GM18526 (cell line): ENCODE results near the gene CECR2.

Source experiments
- POLR2A ChIP-seq: IDR thresholded peaks from 3 replicates; pipeline ENCODE4 v1.6.1; 2011; ENCODE audit not compliant: insufficient read length; ENCODE audit errors: extremely low read depth

CECR2 gene

DNA sequence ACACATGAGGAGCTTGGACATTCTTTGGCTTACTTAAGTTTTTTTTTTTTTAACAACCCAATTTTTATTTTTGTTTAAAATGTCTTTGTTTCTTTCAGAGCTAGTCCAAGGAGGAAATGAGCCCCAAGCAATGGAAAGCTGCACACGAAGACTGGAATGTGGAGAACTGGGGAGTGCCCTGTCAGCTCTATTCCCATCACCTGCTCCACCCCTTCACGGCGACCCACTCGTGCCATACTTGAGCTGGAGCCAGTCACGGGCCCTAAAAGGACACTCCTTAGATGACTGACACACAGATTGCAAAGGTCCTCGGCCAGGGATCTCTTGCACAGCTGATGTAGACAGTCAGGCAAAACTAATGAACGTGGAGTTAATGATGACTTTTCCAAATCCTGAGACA is 183.5 kb downstream of the CECR2 start:
- TF ChIP-seq POLR2A, result no peak

DNA sequence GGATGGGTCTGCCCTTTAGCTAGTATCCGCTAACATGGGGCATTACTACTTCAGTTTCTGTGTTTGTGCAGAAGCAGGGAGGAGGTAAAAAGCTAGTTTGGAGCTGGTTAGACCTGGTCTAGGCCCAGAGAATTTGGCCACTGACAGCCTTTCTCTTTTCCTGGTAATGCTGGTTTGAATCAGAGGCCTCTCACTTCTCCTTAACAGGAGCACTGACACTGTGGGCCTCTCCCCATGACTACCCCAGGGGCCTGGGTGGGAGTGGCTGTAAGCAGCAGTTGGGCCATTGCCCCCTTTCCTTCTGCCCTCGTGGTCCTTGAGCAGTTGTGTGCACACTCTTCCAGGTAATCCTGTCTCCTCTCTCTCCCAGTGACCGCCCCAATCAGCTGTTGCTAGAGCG is 185.6 kb downstream of the CECR2 start:
- no peak for TF ChIP-seq POLR2A

DNA sequence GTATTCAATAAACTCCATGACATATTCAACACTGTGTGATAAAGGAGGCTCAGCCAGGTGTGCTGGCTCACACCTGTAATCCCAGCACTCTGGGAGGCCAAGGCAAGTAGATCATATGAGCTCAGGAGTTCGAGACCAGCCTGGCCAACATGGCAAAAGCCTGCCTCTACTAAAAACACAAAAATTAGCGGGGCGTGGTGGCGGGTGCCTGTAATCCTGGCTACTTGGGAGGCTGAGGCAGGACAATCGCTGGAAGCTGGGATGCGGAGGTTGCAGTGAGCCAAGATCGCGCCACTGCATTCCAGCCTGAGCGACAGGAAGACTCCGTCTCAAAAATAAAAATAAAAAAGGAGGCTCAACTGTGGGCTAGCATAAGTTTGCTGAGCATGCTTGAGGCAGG is 189.9 kb downstream of the CECR2 start:
- no peak for TF ChIP-seq POLR2A

DNA sequence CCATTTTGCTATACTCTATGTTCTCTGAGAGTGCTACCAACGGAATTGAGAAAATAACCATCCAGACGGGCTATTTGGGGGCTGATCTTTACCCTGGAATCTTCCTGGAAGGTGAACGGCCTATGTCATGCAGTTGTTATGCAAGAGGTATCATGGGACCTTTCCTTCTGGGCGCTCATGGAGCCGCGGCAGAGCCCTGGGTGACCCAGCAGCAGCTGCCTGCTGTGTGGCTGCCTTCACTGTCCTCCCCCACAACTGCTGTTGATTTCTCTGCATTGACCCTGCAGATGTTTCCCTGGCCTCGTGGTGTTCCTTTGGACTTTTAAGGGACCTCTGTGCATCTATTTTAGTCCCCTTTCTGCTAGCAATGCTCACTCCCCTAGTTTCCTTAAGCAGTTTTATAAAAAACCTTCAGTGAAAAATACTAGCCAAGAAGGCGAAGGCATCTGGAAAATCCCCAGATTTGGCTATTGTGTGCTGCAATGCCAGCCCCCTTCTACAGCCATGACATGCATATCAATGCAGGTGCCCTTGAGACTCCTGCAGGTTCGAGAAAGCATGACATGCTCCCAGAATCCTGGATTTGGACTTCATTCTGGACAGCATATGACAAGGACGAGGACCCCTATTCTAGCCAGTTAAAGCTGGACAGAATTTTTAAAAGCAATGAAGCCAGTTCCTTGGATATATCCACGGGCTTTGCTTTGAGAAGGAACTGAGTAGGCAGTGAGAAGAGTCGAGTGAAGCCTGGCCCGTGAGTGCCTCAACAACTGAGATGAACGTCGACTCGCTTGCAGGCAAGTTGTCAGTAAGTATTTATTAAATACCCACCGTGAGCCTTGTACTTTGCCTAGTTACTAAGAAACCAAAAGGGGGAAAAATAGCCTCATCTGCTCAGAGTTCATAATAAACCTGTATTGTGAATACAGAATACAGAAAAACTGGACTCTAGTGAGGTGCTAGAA is 193.9 kb downstream of the CECR2 start, which contains the start of gene SLC25A18:
TSS of gene SLC25A18 (plus strand) at position 593 of the 965 bp plus-strand sequence. CDS start 16,447 bp downstream, outside the sequence.
- no peak for TF ChIP-seq POLR2A

DNA sequence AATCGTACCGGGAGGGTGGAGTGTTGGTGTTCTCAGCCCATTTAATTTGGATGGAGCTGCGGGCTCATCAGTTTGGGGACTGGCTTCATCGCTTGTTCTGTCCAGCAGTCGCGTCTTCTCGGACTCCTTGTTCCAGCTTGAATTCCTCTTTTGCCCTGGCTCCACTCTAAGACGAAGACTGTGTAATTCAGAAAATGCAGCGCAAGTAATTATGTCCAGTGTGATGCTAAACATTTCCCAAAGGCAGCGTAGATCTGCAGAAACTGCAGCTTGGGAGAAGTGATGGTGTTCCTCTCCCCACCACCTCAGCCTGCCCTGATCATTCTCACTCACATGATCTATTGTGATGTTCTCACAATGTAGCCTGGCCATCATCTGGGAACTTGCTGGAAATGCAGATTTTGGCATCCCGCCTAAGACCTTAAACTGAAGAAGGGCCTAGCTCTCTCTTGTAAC is 194.7 kb downstream of the CECR2 start:
- TF ChIP-seq POLR2A, result no peak

DNA sequence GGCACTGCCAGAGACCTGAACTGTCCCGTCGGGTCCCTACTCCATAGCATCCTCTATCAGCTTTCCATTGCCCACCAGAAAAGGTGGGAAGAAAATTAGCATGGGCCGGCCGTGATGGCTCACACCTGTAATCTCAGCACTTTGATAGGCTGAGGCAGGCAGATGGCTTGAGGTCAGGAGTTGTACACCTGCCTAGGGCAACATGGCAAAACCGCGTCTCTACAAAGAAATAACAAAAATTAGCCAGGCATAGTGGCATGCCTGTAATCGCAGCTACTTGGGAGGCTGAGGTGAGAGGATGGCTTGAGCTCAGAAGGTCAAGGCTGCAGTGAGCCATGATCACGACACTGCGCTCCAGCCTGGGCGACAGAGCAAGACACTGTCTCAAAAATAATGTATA is 197.5 kb downstream of the CECR2 start:
- no peak for TF ChIP-seq POLR2A

DNA sequence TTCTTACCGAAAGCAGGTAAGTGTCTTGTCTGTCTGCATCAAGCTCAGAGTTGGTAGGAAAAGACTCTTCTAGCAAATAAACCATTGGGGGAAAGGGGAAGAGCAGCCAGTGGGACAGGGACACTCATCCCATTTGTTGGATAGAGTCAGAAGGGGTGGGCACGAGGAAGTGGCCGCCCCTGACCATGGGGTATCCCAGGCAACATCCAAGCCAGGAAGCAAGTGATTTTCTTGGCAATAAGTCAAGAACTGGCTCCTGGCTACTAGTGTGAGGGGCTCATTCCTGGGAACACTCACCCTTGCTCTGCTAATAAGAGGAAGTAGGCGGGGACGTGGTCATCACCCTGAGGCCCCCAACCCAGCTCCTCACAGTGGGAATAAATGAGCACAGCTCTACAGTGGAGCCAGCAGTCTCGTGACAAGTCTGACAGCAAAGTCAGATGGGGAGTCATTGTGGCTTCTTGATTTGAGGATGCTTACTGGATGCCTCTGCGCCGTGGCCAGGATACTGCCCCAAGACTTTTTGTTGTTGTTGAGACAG is 200.8 kb downstream of the CECR2 start:
- TF ChIP-seq POLR2A, result no peak

DNA sequence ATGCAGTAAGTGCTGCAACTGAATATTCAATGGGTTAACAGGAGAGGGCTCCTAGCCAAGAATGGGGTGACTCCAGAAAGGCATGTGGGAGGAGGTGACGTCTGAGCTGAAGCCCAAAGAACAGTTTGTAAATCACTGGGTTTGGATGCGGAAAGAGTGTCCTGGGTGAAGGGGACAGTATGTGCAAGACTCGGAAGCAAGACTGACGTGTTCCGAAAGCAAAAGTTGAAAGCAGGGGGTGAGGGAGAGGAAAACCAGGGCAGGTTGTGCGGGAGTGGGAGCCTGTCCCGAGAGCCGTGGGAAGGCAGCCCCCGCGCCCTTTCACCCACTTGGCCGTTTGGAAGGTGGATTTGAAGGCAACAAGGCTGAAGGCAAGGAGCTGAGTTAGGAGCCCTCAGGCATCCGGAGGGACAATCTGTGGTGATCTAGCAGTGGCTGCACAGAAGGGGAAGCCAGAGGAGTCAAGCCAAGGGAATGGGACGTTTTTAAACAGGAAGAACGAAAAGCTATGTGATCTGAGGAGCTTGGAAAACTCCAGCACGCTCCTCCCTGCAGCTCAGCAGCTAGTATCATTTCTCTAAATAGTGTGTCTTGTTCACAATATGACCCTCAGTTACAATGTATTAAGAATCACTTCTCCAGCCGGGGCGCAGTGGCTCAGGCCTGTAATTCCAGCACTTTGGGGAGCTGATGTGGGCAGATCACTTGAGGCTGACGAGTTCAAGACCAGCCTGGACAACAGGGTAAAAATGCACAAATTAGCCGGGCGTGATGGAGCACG is 201.8 kb downstream of the CECR2 start:
- TF ChIP-seq POLR2A, result no peak

DNA sequence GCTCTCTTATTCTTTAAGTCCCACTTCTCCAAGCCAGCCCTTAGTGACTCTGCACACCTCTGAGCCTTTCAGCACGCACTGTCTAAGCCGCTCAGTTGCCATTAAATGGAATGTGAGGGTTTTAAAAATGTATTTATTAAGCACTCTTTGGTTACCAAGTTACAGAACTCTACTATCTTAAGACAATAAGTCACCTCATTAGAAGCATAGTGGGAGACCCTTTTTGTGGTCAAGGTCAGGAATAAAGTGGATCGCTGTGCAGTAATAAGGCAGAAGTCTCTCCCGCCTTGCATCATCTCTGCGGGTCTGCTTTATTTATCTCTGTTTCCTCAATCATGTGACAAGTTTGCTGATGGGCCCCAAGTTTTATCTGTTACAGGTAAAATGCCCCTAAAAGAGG is 205.9 kb downstream of the CECR2 start:
- no peak for TF ChIP-seq POLR2A

DNA sequence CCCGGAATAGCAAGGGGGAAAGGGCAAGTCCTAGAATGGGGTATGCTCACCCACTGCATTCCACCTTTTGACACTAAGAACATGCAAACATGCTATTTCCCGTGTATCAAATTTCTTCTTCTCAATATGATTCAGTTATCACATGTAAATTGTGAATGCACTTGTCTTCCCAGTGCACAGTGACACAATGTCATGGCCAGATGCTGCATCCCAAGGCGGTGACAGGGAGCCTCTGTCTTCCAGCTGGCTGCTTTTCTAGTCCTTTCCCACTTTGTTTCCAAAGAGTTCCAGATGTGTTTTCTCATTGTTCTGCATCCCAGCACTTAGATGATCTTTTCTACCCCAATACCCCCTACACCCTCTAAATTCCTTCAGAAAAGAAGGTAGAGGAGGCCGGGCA is 206.4 kb downstream of the CECR2 start:
- no peak for TF ChIP-seq POLR2A

DNA sequence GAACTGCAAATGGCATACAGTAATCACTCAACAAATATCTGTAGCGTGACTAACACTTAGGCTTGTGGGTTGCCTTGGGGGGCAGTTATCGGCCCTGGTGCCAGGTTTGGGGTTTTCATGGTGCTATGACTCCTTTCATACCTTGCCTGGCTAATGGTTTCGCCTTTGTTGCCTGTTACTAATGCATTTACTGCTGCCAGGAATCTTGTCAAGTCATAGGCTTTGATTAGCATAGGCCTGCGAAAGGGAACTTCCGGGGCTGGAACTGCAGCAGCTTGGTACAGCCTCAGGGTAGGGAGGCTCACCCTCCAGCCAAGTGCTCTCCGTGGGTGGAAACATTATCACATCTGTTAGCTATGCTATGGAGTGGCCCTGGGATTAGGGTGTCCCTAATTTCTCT is 207.2 kb downstream of the CECR2 start:
- TF ChIP-seq POLR2A, result no peak

DNA sequence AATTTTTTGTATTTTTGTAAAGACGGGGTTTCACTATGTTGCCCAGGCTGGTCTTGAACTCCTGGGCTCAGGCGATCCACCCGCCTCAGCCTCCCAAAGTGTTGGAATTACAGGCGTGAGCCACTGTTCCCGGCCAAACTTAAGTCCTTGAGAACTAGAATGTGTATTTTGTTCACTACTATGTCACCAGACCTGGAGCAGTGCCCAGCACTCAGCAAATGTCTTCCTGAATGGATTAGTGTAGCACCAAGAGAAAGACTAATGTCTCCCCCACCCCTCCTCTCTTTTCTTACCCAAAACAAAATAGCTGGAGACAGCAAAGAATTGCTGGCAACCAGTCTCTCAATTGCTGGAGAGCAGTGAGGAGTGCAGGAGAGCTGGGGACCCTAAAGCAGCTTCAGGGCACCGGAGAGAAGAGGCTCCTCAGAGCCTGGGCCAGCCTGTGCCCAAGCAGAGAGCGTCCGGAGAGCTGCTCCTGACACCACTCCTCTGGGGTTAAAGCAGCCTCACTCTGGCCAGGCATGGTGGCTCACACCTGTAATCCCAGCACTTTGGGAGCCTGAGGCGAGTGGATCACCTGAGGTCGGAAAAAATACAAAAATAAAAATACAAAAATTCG is 209.0 kb downstream of the CECR2 start:
- TF ChIP-seq POLR2A, result no peak

DNA sequence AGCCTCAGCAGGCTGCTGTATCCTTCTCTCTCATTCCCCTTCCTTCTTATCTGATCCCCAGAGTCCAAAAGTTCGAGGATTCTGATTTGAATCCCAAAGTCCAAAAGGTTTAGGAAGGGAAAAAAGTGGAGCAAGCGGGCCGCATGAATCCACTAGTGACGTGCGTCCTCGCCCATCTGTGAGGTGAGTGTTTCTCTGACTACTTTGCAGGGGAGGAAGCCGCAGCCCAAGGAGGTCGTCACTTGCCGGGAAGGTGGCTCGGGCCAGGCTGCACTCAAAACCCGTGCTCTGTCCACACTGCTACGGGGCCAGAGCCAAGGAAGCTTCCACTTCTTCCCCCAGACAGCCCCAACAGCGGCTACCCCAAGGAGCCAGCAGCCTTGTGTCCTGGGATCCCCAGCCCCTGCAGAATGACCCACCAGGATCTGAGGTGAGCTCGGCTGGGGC is 210.3 kb downstream of the CECR2 start:
- TF ChIP-seq POLR2A, result no peak

DNA sequence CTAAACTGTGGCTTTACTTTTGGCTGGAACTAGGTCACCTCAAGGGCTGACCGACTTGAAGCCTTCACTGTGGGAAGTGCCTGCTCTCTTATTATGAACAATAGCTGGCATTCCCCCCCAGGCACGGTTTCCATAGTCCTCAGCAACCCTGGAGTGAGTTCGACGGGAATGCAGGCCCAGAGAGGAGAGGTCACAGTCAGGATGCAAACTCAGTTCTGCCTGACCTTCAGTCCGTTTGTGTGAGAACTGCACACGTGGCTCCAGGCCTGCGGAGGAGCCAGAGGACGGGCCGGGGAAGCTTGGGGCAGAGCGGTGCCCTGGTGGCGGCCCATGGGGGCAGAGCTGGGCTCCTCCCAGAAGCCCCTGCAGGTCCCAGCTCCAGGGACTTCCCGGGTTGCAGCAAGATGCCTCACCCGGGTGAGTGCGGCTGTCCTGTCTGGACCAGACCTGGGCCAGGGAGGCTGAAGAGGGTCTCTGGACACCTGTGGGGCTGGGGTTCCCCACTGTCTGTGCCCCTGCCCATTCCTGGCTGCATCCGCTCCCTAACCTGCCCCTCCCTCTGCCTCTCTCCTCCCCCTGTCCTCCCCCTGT is 211.3 kb downstream of the CECR2 start:
- no peak for TF ChIP-seq POLR2A

DNA sequence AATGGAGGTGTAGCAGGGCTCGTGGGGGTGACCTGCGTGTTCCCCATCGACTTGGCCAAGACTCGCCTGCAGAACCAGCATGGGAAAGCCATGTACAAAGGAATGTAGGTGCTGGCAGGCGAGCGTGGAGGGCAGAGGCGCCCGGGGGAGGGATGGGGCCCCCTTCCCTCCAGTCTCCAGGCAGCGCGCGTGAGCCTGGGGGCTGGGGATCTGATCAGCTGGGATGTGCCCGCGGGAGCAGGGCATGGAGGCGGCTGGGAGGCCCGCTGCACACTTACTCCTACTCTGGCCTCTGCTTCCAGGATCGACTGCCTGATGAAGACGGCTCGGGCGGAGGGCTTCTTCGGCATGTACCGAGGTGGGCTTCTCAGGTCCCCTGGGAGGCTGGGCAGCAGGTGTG is 211.8 kb downstream of the CECR2 start:
- no peak for TF ChIP-seq POLR2A
